Lung (tissue), 12 donors: ENCODE results near the gene C1orf216. TPM values are rescaled to one million over a fixed set of nuclear protein-coding genes. Genes with fewer than 3 reads are reported as not detected.
"Not testable (repeated sequence)": the region's sequence is repeated elsewhere in the genome, so short reads cannot be mapped to it uniquely, and the experiment has no call there.

Experiments used
- ATAC-seq: fragments of 200-7000 bp; cut with Tn5 transposase; one replicate; pipeline ENCODE4 v1.9.1; 2020; ENCODE audit warnings: moderate number of reproducible peaks; ENCODE audit not compliant: insufficient read depth, low FRiP score
- DNase-seq, 3 donors: peaks; one replicate each; pipeline ENCODE4 v3.0.0-alpha.2; 2013 to 2017
- H3K27ac ChIP-seq, 2 donors: one replicate each; pipeline ENCODE4 v1.5.1; 2013; ENCODE audit warnings: mild to moderate bottlenecking in 2 of 2, moderate library complexity in 2 of 2, control low read depth in 1 of 2, inconsistent platforms in 1 of 2, low read depth in 1 of 2, low read length in 1 of 2
- H3K27me3 ChIP-seq, 3 donors: one replicate each; pipeline ENCODE4 v1.5.1; 2013; ENCODE audit warnings: low read length in 2 of 3; ENCODE audit not compliant: control insufficient read depth in 3 of 3, insufficient read depth in 3 of 3
- H3K36me3 ChIP-seq, 4 donors: one replicate each; pipeline ENCODE4 v1.5.1; 2013; ENCODE audit warnings: low read length in 4 of 4, mild to moderate bottlenecking in 1 of 4, moderate library complexity in 1 of 4; ENCODE audit not compliant: control insufficient read depth in 4 of 4, insufficient read depth in 4 of 4
- H3K4me1 ChIP-seq, 5 donors: one replicate each; pipeline ENCODE4 v1.5.1; 2013; ENCODE audit warnings: low read length in 5 of 5, mild to moderate bottlenecking in 2 of 5, moderate library complexity in 1 of 5; ENCODE audit not compliant: control insufficient read depth in 5 of 5, insufficient read depth in 5 of 5
- H3K4me3 ChIP-seq: one replicate; pipeline ENCODE4 v1.5.1; 2013; ENCODE audit warnings: mild to moderate bottlenecking, control low read depth, moderate library complexity
- H3K9ac ChIP-seq, 2 donors: one replicate each; pipeline ENCODE4 v1.5.1; 2013; ENCODE audit warnings: low read length in 2 of 2, control low read depth in 1 of 2; ENCODE audit not compliant: insufficient read depth in 1 of 2
- H3K9me3 ChIP-seq, 4 donors: one replicate each; pipeline ENCODE4 v1.5.1; 2013; ENCODE audit warnings: low read length in 3 of 4, mild to moderate bottlenecking in 1 of 4, moderate library complexity in 1 of 4; ENCODE audit not compliant: control insufficient read depth in 4 of 4, insufficient read depth in 3 of 4
- WGBS, 2 donors: extraction: QIAGEN DNeasy Blood & Tissue Kit; methylation state at CpG; one replicate each; pipeline ENCODE4 v1.1.7; 2013; 5-methylcytosine and 5-hydroxymethylcytosine counted together
- polyA plus RNA-seq, 2 donors: library from polyadenylated mRNA; stranded (reverse); fragments of 200-250 nt; gene quantifications; one replicate each; pipeline ENCODE4 v1.2.1, GENCODE V29; 2013
- total RNA-seq, 2 donors: library from RNA; depleted of rRNA in 1 of 2; stranded (reverse); fragments of >200 nt in 1 of 2; gene quantifications; one replicate each; pipeline ENCODE4 v1.2.1, GENCODE V29; 2014 to 2021
- TF ChIP-seq, protein P1 (sequence below): IDR thresholded peaks from 2 replicates; pipeline ENCODE4 v1.5.1; 2012; ENCODE audit warnings: mild to moderate bottlenecking; ENCODE audit errors: control extremely low read depth, extremely low read depth
- donor health status: control.
- donor health status: control.
- donor health status: Bipolar disorder and iron deficiency.
- donor health status: healthy.
- donor health status: DM: yes; HTN: yes; CAD: no.

The C1orf216 gene
- total and polyA plus RNA-seq, 4 donors, result 5.1 to 11.2 (median 8.3) TPM

DNA sequence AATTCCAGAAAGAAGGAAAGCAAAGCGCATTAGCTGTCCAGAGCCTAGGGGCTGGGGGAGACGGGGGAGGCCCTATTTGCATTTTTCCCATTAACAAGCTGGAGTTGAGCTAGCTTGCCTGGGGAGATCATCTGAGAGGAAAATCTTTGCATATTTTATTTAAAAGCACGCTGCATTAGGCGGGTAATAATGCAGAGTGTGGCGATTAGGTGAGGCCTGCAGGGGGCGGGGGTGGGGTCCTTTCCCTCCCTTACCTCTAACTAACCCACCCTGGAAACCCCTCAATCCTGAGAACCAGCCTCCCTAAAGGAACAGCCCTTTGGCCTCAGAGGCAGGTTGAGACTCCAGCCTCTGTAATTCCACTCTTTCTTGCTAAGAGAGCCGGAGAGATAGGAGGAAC, 16.2 kb downstream of the C1orf216 start:
- no peak overlapping the region for H3K9ac ChIP-seq
- TF ChIP-seq, protein P1, sequence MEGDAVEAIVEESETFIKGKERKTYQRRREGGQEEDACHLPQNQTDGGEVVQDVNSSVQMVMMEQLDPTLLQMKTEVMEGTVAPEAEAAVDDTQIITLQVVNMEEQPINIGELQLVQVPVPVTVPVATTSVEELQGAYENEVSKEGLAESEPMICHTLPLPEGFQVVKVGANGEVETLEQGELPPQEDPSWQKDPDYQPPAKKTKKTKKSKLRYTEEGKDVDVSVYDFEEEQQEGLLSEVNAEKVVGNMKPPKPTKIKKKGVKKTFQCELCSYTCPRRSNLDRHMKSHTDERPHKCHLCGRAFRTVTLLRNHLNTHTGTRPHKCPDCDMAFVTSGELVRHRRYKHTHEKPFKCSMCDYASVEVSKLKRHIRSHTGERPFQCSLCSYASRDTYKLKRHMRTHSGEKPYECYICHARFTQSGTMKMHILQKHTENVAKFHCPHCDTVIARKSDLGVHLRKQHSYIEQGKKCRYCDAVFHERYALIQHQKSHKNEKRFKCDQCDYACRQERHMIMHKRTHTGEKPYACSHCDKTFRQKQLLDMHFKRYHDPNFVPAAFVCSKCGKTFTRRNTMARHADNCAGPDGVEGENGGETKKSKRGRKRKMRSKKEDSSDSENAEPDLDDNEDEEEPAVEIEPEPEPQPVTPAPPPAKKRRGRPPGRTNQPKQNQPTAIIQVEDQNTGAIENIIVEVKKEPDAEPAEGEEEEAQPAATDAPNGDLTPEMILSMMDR, result no peak
- ATAC-seq, result no peak
- no peak overlapping the region for H3K27ac ChIP-seq
- WGBS, 2 donors, result 29% methylated on average over 7 of the region's 7 CpGs
- peaks cover 0 to 57% (median 34%) of the 10 kb centered on the region in 3 donors for H3K27me3 ChIP-seq
- no peak for DNase-seq
- H3K9me3 ChIP-seq, result peaks cover 0 to 2% (median 0%) of the 10 kb centered on the region in 4 donors
- no peak overlapping the region for H3K4me3 ChIP-seq
- no peaks in the 10 kb centered on the region for H3K36me3 ChIP-seq
- H3K4me1 ChIP-seq, result no peaks in the 10 kb centered on the region

DNA sequence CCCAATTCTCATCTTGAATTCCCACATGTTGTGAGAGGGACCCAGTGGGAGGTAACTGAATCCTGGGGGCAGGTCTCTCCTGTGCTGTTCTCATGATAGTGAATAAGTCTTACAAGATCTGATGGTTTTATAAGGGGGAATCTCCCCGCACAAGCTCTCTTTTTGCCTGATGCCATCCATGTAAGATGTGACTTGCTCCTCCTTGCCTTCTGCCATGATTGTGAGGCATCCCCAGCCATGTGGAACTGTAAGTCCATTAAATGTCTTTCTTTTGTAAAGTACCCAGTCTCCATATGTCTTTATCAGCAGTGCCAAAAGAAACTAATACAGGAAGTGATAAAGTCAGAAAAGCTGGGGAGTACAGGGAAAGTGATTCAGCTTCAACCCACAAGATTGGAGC, 19.5 kb downstream of the C1orf216 start:
- not testable (repeated sequence) for ATAC-seq, H3K9ac ChIP-seq, H3K36me3 ChIP-seq, H3K27ac ChIP-seq, H3K9me3 ChIP-seq, H3K4me1 ChIP-seq, DNase-seq, H3K4me3 ChIP-seq
- peaks cover 0 to 45% (median 32%) of the 10 kb centered on the region in 3 donors for H3K27me3 ChIP-seq
- 95 to 98% methylated on average over 1 of the region's 1 CpG for WGBS, 2 donors

DNA sequence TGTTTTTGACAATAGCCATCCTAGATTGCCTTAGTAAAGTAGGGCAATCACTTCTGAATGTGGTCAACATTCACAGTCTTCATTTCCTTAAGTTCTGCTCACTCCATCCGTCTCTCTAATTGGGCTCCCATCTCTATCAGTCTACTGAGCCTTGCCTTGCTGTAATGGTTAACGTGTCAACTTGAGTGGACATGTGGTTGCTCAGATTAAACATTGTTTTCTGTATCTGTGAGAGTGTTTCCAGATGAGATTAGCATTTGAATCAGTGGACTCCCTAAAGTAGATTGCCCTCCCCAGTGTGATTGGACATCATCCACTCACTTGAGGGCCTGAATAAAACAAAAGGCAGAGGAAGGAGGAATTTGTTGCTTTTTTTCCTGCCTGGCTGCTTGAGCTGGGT, 26.4 kb downstream of the C1orf216 start:
- peaks cover 0 to 6% (median 0%) of the 10 kb centered on the region in 3 donors for H3K27me3 ChIP-seq
- no peaks in the 10 kb centered on the region for H3K36me3 ChIP-seq
- WGBS, 2 donors, result 74 to 81% methylated on average over 2 of the region's 2 CpGs
- H3K4me3 ChIP-seq, result no peak overlapping the region
- peaks cover 0 to 2% (median 0%) of the 10 kb centered on the region in 4 donors for H3K9me3 ChIP-seq
- no peak overlapping the region for H3K9ac ChIP-seq
- DNase-seq (no peak), ATAC-seq (no peak)
- TF ChIP-seq, protein P1, result no peak
- H3K27ac ChIP-seq, result no peak overlapping the region
- no peaks in the 10 kb centered on the region for H3K4me1 ChIP-seq

DNA sequence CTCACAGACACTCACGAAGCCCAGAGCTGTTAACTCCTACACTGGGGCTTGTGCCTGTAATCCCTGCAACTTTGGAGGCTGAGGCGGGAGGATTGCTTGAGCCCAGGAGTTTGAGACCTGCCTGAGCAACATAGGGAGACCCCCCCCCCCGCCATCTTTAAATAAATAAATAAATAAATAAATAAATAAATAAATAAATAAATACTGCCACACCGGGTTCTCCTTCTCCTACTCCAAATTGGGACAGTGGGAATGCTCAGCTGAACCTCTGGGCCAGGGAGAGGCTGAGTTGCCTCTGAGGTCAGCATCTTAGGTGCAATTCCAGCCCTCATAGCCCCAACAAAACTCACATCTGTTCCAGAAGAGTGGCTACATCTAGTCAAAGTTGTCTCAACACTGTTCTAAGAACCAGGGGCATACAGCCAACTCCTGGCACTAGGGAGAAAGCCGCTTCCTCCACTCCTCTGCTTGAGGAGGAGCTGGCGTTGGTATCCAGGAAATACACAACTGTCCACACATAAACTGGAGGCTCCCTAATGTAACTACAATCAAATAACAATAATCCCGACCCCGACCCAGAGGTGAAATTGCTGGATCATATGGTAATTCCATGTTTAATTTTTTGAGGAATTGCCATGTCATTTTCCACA, 27.0 kb downstream of the C1orf216 start:
- Histone ChIP-seq H3K9me3 (peaks cover 0 to 2% (median 0%) of the 10 kb centered on the region in 4 donors), H3K27me3 (peaks cover 0 to 6% (median 0%) of the 10 kb centered on the region in 3 donors), H3K4me3 (no peak overlapping the region), H3K9ac (no peak overlapping the region), H3K27ac (no peak overlapping the region), H3K36me3 (no peaks in the 10 kb centered on the region), H3K4me1 (no peaks in the 10 kb centered on the region)
- WGBS, 2 donors, result 70 to 72% methylated on average over 8 of the region's 8 CpGs
- no peak for DNase-seq
- TF ChIP-seq, protein P1, result no peak
- no peak for ATAC-seq
